ENCODE data around the gene TRA2A.
A peak's percentile ranks its signal among the peaks of the same experiment; 100 is the strongest.

TRA2A gene

GRCh38 chr7:23469150-23469960 is 62.4 kb downstream of the TRA2A start:
- peak; percentile 23 to 37 for ATAC-seq

GRCh38 chr7:23468526-23469149 is 63.1 kb downstream of the TRA2A start:
- peak in 1 of 2 donors; percentile 16 for ATAC-seq

- ATAC-seq = no peak
Observed at GRCh38 chr7:23467806-23468525, 63.8 kb downstream of the TRA2A start.

- ATAC-seq = no peak
Observed at GRCh38 chr7:23467291-23467805, 64.4 kb downstream of the TRA2A start.

GRCh38 chr7:23462846-23463245 is 68.9 kb downstream of the TRA2A start:
- ATAC-seq = peak in 1 of 2 donors; percentile 63

- ATAC-seq = no peak
Observed at GRCh38 chr7:23458044-23458443, 73.7 kb downstream of the TRA2A start.

GRCh38 chr7:23456093-23456492 is 75.7 kb downstream of the TRA2A start:
- no peak for ATAC-seq

GRCh38 chr7:23454881-23455526 is 76.8 kb downstream of the TRA2A start:
- no peak for ATAC-seq

Measured in activated CD4-positive, CD25-positive, alpha-beta regulatory T cell treated with anti-CD3 and anti-CD28 coated beads, Interleukin-2, amount 50 U/mL, for 24 hours (primary cell).